Breast epithelium (tissue), 4 donors: ENCODE measurements around the gene BSND. TPM values are rescaled to one million over a fixed set of nuclear protein-coding genes. Genes with fewer than 3 reads are reported as not detected.

Source experiments
- DNase-seq, 2 donors: peaks; one replicate each; pipeline ENCODE4 v3.0.0-alpha.2; 2019; ENCODE audit warnings: low spot score in 2 of 2
- H3K27ac ChIP-seq, 2 donors: fragments of 200-600 bp; sonication (generic) in 1 of 2; one replicate each; pipeline ENCODE4 v1.5.1; 2016 to 2019; ENCODE audit warnings: mild to moderate bottlenecking in 1 of 2
- H3K27me3 ChIP-seq, 2 donors: fragments of 200-600 bp; sonication (generic) in 1 of 2; one replicate each; pipeline versions ENCODE4 v1.5.1 to v1.6.0; 2017 to 2019; ENCODE audit warnings: control low read depth in 1 of 2, mild to moderate bottlenecking in 1 of 2
- H3K36me3 ChIP-seq: fragments of 200-600 bp; one replicate; pipeline ENCODE4 v1.5.1; 2019
- H3K4me1 ChIP-seq, 2 donors: fragments of 200-600 bp; sonication (generic); one replicate each; pipeline ENCODE4 v1.5.1; 2016 to 2019; ENCODE audit warnings: control low read depth in 1 of 2
- H3K4me3 ChIP-seq, 3 donors: fragments of 200-600 bp; sonication (generic); 1 replicate in 2 of 3; 2 replicates in 1 of 3; pipeline ENCODE4 v1.5.1; 2016 to 2019; ENCODE audit warnings: mild to moderate bottlenecking in 3 of 3, moderate library complexity in 2 of 3
- H3K9me3 ChIP-seq, 2 donors: fragments of 200-600 bp; sonication (generic) in 1 of 2; one replicate each; pipeline ENCODE4 v1.5.1; 2016 to 2019; ENCODE audit warnings: control low read depth in 1 of 2
- CTCF ChIP-seq, 3 donors: fragments of 450-650 bp; IDR thresholded peaks; one replicate each; pipeline ENCODE4 v1.5.1; 2016 to 2017; ENCODE audit warnings: antibody characterized with exemption in 3 of 3, mild to moderate bottlenecking in 3 of 3, moderate library complexity in 3 of 3
- POLR2A ChIP-seq: fragments of 450-650 bp; IDR thresholded peaks from one replicate; pipeline ENCODE4 v1.6.1; 2016; ENCODE audit warnings: antibody characterized with exemption, mild to moderate bottlenecking, moderate library complexity
- POLR2AphosphoS5 ChIP-seq, 3 donors: sonication (generic); formaldehyde crosslinking; IDR thresholded peaks; one replicate each; pipeline ENCODE4 v1.6.1; 2017; ENCODE audit warnings: antibody characterized with exemption in 3 of 3
- intact Hi-C: fragments of 100-400 bp; cut with DNase I; formaldehyde crosslinking; loops from one replicate; pipeline ENCODE4 v1.15.1; 2023; ENCODE audit warnings: low total_unique reads
- total RNA-seq, 3 donors: library from RNA; depleted of rRNA; stranded (reverse); fragments of >200 nt; gene quantifications; one replicate each; pipeline ENCODE4 v1.1.0, GENCODE V29; 2016

Gene BSND
- total RNA-seq = under 1 TPM in 2 of 3 donors, not detected in 1; under 0.01 to 0.15 TPM

DNA sequence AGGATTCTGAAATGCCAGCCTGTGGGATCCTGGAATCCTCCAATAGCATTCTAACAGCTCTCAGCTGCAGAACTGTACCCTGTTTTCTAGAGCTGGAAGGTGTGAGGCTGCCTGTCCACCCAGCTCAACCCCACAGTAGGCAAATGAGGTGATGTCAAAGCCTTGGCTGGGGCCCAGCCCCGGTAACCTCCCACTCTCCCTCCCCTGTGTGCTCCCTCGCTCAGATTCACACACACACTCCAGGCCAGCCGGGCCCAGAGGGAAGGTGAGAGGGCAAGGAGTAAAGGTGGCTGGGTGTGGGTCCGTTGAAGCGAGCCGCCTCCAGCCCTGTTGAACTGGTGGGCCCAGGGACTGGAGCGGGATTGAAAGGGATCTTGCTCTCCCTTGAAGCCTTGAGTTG lies at the start of gene BSND:
Gene BSND, plus strand, starts transcription at position 257 of the 400 bp plus-strand sequence. CDS start 254 bp downstream, outside the sequence.
- Histone ChIP-seq H3K27me3 (peaks cover 0 to 14% of the 10 kb centered on the region in 2 donors), H3K27ac (no peak within 1 kb of the TSS), H3K36me3 (no peaks in the 10 kb centered on the region), H3K4me1 (no peaks in the 10 kb centered on the region), H3K9me3 (no peaks in the 10 kb centered on the region), H3K4me3 (no peak within 1 kb of the TSS)
- no peak for DNase-seq
- intact Hi-C loops = no loop called here
- TF ChIP-seq POLR2A (no peak), CTCF (IDR thresholded peaks at IDR 0.05) (no peak), POLR2AphosphoS5 (IDR thresholded peaks at IDR 0.05) (no peak)

GRCh38 chr1:54949053-54949452 lies 49.7 kb upstream of the BSND start:
- H3K27me3 ChIP-seq = no peaks in the 10 kb centered on the region
- H3K4me3 ChIP-seq = no peak overlapping the region
- intact Hi-C loops = no loop called here
- no peak for DNase-seq
- H3K4me1 ChIP-seq = peaks cover 0 to 5% of the 10 kb centered on the region in 2 donors
- TF ChIP-seq CTCF (IDR thresholded peaks at IDR 0.05) (no peak), POLR2AphosphoS5 (IDR thresholded peaks at IDR 0.05) (no peak), POLR2A (no peak)
- H3K27ac ChIP-seq = no peak overlapping the region
- no peaks in the 10 kb centered on the region for H3K36me3 ChIP-seq
- H3K9me3 ChIP-seq = no peaks in the 10 kb centered on the region

- H3K4me1 ChIP-seq = peaks cover 0 to 5% of the 10 kb centered on the region in 2 donors
- H3K36me3 ChIP-seq = no peaks in the 10 kb centered on the region
- H3K27me3 ChIP-seq = no peaks in the 10 kb centered on the region
- H3K9me3 ChIP-seq = no peaks in the 10 kb centered on the region
- DNase-seq = no peak
- no peak overlapping the region for H3K4me3 ChIP-seq
- peak overlapping the region in 1 of 2 donors; percentile 89 for H3K27ac ChIP-seq
- TF ChIP-seq POLR2AphosphoS5 (IDR thresholded peaks at IDR 0.05) = no peak
- TF ChIP-seq CTCF (IDR thresholded peaks at IDR 0.05) = no peak
- no peak for TF ChIP-seq POLR2A
- intact Hi-C loops = loop anchor here (10.0 kb wide), 1 partner anchor 65 kb away; no protein-coding TSS in a partner anchor
Observed at GRCh38 chr1:54950006-54950368, 48.7 kb upstream of the BSND start.

DNA sequence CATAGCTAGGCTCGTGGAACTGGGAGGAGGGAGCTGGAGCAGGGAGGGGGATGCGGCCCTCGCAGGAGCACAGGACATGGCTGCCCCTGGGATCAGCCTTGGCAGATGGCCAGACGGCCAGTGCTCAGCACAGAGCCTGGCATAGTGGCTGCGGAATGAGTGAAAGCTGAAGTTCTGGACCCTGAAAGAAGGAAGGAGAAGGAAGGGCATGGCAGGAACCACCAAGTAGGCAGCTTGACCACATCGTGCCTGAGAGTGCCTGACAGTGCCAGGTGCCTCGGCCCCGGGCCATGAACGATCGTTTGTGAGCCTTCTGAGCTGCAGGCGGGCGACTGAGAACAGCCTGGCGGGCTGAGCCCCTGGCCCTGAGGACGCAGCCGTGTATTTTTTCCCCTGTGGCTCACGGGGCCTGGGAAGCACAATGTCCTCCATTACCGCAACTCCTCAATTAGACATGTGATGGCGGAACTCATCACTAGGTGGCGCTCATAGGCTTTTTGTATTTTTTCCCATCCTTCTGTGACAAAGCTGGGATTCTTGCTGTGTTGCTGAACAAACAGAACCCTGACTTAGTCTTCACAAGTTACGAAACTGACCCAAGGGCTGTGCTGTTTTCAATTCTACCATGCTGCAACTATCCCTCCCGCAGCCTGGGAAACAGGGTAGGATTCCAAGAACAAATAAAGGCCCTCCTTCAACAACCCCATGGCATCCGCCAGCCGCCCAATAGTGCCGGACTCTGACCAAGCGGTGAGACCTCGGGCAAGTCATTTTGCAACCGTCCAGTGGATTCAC lies 48.2 kb upstream of the BSND start:
- TF ChIP-seq POLR2AphosphoS5 (IDR thresholded peaks at IDR 0.05) (peak in 2 of 3 donors; percentile 23 to 29), CTCF (IDR thresholded peaks at IDR 0.05) (peak; percentile 82 to 92 (median 91)), POLR2A (no peak)
- DNase-seq = peak; percentile 76 to 81
- H3K27ac ChIP-seq = peak overlapping the region; percentile 58 to 89
- intact Hi-C loops = loop anchor here (10.0 kb wide), 1 partner anchor 64 kb away; no protein-coding TSS in a partner anchor
- H3K36me3 ChIP-seq = no peaks in the 10 kb centered on the region
- no peaks in the 10 kb centered on the region for H3K9me3 ChIP-seq
- H3K27me3 ChIP-seq = no peaks in the 10 kb centered on the region
- peak overlapping the region in 2 of 3 donors; percentile 25 to 58 for H3K4me3 ChIP-seq
- peaks cover 0 to 5% of the 10 kb centered on the region in 2 donors for H3K4me1 ChIP-seq

DNA sequence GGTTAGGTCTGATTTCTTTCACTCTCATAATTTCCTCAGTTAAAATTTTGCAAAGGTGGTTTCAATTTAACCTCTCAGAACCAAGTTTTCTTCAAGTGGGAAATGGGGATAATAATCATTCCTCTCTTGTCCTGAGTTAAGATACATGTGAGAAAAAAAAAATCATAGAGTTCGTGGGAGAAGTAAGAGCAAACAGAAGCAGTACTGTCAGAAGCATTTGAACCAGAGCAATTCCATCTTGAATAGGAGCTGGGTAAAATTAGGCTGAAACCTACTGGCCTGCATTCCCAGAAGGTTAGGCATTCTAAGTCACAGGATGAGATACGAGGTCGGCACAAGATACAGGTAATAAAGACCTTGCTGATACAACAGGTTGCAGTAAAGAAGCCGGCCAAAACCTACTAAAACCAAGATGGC lies 46.9 kb upstream of the BSND start:
- Histone ChIP-seq H3K27me3 (no peaks in the 10 kb centered on the region), H3K36me3 (no peaks in the 10 kb centered on the region), H3K4me3 (no peak overlapping the region), H3K27ac (no peak overlapping the region), H3K4me1 (peaks cover 0 to 5% of the 10 kb centered on the region in 2 donors), H3K9me3 (no peaks in the 10 kb centered on the region)
- intact Hi-C loops = loop anchor here (10.0 kb wide), 1 partner anchor 63 kb away; no protein-coding TSS in a partner anchor
- no peak for DNase-seq
- no peak for TF ChIP-seq CTCF (IDR thresholded peaks at IDR 0.05)
- TF ChIP-seq POLR2AphosphoS5 (IDR thresholded peaks at IDR 0.05) = no peak
- no peak for TF ChIP-seq POLR2A
